SK-N-SH treated with all-trans-retinoic acid at 6 μM for 48 hours (cell line): ENCODE data around the gene CBL.

Experiments used
- ARNTL ChIP-seq: fragments of 450-650 bp; formaldehyde crosslinking; IDR thresholded peaks from 2 replicates; pipeline ENCODE4 v1.5.0; 2020; ENCODE audit warnings: low read depth, mild to moderate bottlenecking, moderate library complexity, borderline replicate concordance
- CSDC2 ChIP-seq: fragments of 250-450 bp; sonication (Bioruptor Pico); IDR thresholded peaks from 2 replicates; pipeline ENCODE4 v1.5.0; 2020; ENCODE audit warnings: mild to moderate bottlenecking, moderate library complexity
- ISL1 ChIP-seq: fragments of 250-450 bp; sonication (Bioruptor Pico); IDR thresholded peaks from 2 replicates; pipeline ENCODE4 v2.1.2; 2022; ENCODE audit warnings: mild to moderate bottlenecking, moderate library complexity
- OSR1 ChIP-seq: fragments of 250-450 bp; sonication (Bioruptor Pico); IDR thresholded peaks from 2 replicates; pipeline ENCODE4 v1.8.0; 2022; ENCODE audit warnings: moderate library complexity, mild to moderate bottlenecking, inconsistent platforms
- TCF4 ChIP-seq: fragments of 250-450 bp; sonication (Bioruptor Pico); IDR thresholded peaks from 2 replicates; pipeline ENCODE4 v1.8.0; 2021; ENCODE audit warnings: mild to moderate bottlenecking, moderate library complexity, borderline replicate concordance
- ZFP3 ChIP-seq: fragments of 250-450 bp; sonication (Bioruptor Pico); IDR thresholded peaks from 2 replicates; pipeline ENCODE4 v1.5.0; 2020; ENCODE audit warnings: mild to moderate bottlenecking, moderate library complexity
- ZNF565 ChIP-seq: fragments of 450-650 bp; formaldehyde crosslinking; conservative IDR thresholded peaks from 2 replicates; pipeline ENCODE4 v1.5.0; 2020; ENCODE audit warnings: low read depth, mild to moderate bottlenecking, moderate library complexity
- ZNF70 ChIP-seq: fragments of 450-650 bp; formaldehyde crosslinking; IDR thresholded peaks from 2 replicates; pipeline ENCODE4 v1.5.0; 2020; ENCODE audit warnings: mild to moderate bottlenecking, moderate library complexity
- ZNF8 ChIP-seq: fragments of 450-650 bp; formaldehyde crosslinking; IDR thresholded peaks from 2 replicates; pipeline ENCODE4 v1.5.0; 2020; ENCODE audit warnings: mild to moderate bottlenecking, moderate library complexity
- TF ChIP-seq, protein P1 (sequence below): fragments of 250-450 bp; sonication (Bioruptor Pico); IDR thresholded peaks from 2 replicates; pipeline ENCODE4 v1.5.1; 2020; ENCODE audit warnings: low read depth, mild to moderate bottlenecking, moderate library complexity
- TF ChIP-seq, protein P2 (sequence below): fragments of 250-450 bp; sonication (Bioruptor Pico); IDR thresholded peaks from 2 replicates; pipeline ENCODE4 v1.8.0; 2020; ENCODE audit warnings: mild to moderate bottlenecking, moderate library complexity, borderline replicate concordance
- TF ChIP-seq, protein P3 (sequence below): fragments of 250-450 bp; sonication (Bioruptor Pico); IDR thresholded peaks from 2 replicates; pipeline ENCODE4 v1.5.1; 2021; ENCODE audit warnings: mild to moderate bottlenecking, moderate library complexity

DNA sequence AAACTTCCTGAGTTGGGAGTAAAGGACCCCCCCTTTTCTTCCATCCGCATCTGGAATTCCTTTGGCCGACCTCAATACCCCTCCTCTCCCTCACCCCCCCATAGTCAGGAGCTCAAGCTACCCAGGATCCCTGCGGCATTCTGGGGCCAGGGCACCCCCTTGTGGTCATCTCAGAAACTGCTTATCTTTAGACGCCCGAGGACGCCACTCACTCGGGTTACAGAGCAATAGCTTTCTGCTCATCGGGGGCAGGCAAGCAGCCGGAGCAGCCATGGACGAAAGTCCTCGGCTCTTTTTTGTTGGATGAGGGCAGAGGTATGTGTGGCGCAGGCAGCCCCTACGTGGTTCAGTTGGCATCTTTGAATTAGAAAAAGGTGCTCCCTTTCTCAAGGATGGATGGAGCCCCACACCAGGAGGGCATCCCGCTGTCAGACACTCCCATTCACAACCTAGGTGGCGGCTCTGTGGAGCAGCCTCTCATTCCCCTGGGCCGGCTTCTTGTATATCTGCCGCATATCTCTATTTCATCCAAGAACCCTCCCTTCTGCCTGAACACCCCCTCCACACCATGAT, 132.3 kb downstream of the CBL start:
- TF ChIP-seq CSDC2 (CRISPR knock-in tag) (no peak), TCF4 (CRISPR knock-in tag) (no peak), ZNF70 (CRISPR knock-in tag) (no peak), ISL1 (CRISPR knock-in tag) (no peak), ZNF8 (no peak), ARNTL (CRISPR knock-in tag) (no peak), OSR1 (CRISPR knock-in tag) (no peak), ZFP3 (CRISPR knock-in tag) (no peak), ZNF565 (CRISPR knock-in tag) (no peak)
- TF ChIP-seq, protein P1, sequence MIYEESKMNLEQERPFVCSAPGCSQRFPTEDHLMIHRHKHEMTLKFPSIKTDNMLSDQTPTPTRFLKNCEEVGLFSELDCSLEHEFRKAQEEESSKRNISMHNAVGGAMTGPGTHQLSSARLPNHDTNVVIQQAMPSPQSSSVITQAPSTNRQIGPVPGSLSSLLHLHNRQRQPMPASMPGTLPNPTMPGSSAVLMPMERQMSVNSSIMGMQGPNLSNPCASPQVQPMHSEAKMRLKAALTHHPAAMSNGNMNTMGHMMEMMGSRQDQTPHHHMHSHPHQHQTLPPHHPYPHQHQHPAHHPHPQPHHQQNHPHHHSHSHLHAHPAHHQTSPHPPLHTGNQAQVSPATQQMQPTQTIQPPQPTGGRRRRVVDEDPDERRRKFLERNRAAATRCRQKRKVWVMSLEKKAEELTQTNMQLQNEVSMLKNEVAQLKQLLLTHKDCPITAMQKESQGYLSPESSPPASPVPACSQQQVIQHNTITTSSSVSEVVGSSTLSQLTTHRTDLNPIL (CRISPR knock-in tag): no peak
- TF ChIP-seq, protein P2, sequence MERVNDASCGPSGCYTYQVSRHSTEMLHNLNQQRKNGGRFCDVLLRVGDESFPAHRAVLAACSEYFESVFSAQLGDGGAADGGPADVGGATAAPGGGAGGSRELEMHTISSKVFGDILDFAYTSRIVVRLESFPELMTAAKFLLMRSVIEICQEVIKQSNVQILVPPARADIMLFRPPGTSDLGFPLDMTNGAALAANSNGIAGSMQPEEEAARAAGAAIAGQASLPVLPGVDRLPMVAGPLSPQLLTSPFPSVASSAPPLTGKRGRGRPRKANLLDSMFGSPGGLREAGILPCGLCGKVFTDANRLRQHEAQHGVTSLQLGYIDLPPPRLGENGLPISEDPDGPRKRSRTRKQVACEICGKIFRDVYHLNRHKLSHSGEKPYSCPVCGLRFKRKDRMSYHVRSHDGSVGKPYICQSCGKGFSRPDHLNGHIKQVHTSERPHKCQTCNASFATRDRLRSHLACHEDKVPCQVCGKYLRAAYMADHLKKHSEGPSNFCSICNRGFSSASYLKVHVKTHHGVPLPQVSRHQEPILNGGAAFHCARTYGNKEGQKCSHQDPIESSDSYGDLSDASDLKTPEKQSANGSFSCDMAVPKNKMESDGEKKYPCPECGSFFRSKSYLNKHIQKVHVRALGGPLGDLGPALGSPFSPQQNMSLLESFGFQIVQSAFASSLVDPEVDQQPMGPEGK: no peak
- TF ChIP-seq, protein P3, sequence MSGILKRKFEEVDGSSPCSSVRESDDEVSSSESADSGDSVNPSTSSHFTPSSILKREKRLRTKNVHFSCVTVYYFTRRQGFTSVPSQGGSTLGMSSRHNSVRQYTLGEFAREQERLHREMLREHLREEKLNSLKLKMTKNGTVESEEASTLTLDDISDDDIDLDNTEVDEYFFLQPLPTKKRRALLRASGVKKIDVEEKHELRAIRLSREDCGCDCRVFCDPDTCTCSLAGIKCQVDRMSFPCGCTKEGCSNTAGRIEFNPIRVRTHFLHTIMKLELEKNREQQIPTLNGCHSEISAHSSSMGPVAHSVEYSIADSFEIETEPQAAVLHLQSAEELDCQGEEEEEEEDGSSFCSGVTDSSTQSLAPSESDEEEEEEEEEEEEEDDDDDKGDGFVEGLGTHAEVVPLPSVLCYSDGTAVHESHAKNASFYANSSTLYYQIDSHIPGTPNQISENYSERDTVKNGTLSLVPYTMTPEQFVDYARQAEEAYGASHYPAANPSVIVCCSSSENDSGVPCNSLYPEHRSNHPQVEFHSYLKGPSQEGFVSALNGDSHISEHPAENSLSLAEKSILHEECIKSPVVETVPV (CRISPR knock-in tag): no peak
